Activated T-cell treated with anti-CD3 and anti-CD28 coated beads for 1 hour (primary cell): ENCODE measurements around the gene WDSUB1.

ENCODE experiments used
- DNase-seq: peaks from one replicate; pipeline ENCODE4 v3.0.0-alpha.2; 2020; ENCODE audit warnings: low read depth

Gene WDSUB1

DNA sequence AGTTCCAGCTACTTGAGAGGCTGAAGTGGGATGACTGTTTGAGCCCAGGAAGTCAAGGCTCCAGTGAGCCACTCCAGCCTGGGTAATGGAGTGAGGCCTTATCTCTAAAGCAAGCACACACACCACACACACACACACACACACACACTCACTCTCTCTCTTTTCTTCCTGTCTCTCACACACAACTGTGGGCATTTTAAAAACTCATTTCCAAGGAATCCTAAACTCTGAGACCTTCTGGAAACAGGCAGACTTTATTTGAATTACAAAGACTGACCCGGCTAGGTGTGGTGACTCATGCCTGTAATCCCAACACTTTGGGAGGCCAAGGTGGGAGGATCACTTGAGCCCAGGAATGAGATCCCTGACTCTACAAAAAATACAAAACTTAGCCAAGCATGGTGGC, 21.3 kb downstream of the WDSUB1 start:
- no peak for DNase-seq

DNA sequence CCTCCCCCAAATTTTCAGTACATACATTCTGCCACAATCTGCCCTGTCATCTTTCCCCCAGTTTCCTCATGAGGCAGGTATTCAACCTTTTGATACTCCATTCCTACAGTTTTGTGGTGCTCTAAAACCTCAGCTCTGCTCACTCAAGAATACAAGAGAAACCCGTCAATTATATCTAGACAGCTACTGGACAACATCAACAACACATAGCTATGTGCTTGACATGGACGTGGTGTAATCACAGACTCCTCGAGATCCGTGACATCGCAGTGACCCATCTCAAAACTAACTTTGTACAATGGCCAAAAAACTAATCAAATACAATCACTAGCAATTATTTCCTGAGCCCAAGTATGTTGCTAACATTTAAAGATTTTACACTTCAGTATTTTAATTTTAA, 23.6 kb downstream of the WDSUB1 start:
- DNase-seq: no peak

DNA sequence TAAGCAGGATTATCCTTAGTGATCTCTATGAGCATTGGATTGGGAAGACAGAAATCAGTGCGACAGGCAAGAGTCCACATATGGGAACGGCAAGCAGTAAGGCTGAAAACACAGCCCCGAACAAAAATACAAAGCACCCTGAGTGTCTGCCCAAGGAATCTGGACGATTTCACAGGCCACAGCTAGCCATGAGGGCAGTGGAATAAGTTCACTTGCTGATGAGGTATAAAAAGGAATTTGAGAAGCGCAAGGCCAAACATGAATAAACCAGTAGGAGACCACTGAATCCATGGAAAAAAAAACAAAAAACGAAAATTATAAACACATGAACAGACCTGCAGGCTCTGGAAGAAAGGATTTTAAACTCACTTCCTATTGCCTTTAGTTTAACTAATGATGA, 24.3 kb downstream of the WDSUB1 start:
- DNase-seq: no peak

DNA sequence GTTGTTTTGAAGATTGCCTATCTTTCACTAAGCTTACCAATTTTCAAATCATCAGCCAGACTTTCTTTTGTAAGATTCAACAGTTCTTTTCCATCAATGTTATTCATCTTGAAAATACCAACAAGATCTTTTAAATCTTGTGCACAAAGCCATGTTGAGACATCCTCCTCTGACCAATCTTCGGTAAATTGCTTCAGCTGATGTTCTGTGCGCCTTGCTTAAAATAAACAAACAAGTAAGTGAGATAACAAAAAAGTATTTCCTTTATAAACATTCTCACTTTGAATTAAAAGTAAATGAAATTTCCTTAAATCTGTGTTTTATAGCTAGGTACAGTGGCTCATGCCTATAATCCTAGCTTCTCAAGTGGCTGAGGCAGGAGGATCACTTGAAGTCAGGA, 30.3 kb downstream of the WDSUB1 start:
- no peak for DNase-seq

DNA sequence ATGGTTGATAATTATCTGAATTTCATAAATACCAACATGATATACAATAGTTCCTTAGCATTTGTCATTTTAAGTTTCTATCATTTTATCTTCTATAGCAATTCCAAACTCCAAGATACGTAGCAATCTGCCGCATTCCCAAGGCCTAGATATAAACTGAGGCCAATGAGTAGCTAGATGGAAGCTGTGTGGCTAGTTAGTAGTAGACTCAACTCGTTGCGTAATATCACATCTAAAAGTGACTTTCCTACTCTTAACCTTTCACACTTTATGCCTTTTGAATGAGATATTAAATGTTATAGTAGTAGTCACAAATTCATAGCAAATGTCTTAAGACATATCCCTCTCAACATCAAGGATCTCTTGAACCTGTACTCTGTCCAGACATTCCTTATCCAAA, 33.6 kb downstream of the WDSUB1 start:
- DNase-seq: no peak

DNA sequence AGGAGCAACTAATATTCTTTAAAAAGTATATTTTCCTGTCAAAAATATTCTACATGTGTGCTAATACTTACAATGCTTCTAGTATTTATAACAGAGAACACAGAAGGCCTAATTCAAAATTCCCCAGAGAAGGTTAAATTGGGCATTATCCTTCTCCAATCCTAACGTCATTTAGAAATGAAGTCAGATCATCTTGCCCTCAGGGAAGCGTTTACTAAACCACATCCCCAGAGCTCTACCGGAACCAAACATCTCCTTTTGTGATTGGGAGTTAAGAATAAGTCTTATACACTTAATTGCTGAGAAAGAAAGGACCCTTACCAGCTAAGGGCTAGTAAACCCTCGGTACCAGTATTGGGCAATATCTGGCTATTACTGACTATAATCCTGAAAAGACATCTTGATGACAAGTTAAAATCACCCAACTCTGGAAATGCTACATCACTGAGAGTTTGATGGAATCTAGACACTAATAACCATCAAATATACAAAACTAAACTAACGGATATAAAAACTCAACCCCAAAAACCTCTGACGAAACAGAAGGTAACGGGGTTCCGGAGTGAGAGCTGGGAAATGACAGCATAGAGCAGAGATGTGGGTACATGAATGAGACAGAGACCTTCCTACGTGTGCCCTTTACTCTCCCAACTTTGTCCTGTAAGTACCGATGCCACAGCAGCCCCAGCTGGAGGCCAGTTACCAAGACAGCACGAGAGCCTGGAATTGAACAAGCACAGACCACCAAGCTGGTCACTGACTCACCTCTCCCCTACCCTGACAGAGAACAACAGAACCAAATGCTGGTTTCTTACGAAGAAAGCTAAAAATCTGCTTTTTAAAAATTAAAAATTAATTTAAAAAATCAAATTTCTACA, 35.0 kb downstream of the WDSUB1 start:
- DNase-seq: no peak

DNA sequence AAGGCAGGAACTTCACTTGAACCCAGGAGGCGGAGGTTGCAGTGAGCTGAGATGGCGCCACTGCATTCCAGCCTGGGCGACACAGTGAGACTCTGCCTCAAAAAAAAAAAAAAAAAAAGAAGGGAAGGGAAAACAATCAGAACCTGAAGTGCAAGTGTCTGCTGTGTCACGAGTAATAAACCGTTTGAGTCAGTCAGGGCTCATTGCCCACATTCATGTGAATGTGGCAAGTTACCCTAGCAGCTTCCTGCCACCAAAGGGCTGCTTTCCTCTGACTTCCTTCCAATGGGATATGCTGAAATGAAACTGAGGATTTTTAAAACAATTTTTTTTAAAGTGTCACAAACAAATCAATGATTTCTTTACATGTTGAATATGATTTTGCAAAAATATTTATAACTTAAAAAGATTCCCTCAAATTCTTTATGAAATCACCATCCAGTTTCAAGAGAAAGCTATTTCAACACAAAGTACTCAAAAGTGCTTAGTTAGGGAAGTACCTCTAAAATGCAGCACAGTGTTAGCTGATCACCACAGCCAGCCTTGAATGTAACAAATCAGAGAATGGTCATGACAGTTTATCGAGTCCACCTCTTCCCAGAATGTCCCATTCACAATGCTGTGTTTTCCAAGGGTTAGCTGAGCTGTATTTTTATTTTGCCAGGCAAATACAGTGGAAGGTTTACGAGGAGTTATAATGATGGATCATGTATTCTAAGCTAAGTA, 36.4 kb downstream of the WDSUB1 start:
- DNase-seq: no peak

DNA sequence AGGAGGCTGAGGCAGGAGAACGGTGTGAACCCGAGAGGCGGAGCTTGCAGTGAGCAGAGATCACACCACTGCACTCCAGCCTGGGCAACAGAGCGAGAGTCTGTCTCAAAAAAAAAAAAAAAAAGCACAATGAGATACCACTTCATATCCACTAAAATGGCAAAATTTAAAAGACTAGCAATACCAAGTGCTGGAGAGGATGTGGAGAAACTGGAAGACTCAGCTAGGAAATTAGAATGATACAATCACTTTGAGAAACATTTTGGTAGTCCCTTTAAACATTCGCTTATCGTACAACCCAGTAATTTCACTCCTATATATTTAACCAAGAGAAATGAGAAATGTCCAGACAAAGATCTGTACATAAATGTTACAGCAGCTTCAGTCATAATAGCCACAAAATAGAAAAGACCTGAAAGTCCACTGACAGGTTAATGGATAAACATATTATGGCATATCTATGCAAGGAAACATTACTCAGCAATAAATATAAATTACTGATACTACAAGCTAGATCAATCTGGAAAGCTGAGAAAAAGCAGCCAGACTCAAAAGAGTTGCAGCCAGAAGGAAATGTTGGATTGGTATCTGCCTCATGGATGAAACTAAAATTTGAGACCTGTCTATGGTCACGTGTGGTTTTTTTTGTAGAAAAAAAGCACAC, 40.0 kb downstream of the WDSUB1 start:
- no peak for DNase-seq

DNA sequence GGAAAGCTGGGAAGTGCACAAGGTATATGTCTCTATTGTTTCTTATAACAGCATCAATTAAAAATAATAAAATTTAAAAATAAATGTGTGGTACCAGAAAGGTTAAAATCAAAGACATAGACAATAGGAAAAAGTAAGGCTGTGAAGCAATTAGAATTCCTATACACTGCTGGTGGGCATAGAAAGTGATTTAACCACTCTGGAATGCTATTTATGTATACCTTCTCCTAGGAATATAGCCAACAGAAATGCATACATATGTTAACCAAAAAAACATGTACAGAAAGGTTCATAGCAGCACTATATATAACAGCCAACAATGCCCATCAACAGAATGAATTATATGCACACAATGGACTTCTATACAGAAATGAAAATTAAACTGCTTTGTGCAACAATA, 43.0 kb downstream of the WDSUB1 start:
- no peak for DNase-seq

DNA sequence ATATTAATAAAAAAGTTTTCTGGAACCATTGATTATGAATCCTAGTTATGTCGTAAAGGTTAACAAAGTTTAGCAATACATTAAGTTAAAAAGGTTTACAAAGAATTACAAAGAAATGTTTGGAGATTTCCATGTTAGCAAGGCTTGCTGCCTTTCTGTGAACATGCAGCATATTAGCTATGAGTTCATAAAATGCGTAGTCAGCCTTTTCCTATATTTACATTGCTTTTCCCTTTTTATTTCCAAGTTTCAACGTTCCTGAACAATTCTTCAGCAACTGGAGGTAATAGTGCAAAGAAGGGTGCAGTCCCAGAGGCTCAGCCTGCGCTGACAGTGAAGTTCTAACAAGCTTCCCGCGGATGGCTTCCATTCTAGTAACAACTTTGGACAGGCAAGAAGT, 51.6 kb downstream of the WDSUB1 start:
- no peak for DNase-seq

DNA sequence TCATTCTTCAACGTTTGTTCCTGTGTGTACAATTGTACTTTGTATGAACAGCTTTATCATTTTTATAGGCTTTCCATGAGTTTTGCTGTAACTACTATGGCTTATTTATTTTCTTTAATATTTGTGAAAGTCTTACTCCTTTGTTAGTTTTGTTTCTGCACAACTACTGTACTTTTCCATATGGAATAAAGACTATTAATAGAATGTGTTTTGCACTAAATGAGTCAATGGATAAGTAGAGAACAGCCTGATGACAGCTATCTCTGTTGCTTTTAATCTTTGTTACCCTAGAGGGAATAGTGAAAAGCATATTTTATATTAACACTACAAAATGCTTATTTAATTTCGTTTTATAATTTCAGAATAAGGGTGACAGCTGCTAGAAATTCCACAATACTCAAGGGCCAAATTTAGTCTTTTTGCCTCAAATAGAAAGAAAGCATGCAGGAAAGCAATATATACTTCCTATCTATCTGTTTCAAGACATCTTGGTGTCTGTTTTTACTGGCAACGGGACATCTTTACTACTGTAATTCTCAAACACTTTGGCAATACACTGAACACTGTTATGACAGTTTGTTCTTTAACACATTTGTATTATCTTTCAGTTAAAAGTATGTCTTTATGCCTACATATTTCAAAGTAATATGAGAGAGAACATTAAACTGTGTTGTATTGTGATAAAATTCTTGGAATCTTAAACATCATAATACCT, 53.9 kb downstream of the WDSUB1 start:
- no peak for DNase-seq

DNA sequence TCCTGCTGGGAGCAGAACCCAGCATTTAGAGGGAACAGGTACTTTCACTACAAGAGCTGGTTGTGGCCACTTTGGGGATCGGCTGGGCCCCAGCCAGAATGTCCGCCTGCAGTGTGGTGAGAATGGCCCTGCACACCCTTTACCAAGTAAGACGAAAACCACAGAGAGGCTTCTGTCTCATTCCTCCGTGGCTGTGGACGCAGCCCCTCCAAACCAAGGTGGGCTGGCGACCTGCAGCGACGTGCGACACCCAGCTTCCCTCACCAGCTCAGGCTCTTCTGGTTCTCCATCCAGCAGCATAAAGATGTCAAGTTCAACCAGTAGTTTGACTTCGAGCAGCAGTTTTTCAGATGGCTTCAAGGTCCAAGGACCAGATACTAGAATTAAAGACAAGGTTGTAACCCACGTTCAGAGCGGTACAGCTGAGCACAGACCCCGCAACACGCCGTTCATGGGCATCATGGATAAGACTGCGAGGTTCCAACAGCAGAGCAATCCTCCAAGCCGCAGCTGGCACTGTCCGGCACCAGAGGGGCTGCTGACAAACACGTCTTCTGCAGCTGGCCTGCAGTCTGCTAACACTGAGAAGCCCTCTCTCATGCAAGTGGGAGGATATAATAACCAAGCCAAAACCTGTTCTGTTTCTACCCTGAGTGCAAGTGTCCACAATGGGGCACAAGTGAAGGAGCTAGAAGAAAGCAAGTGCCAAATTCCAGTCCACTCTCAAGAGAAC, 56.2 kb downstream of the WDSUB1 start:
- DNase-seq: no peak

DNA sequence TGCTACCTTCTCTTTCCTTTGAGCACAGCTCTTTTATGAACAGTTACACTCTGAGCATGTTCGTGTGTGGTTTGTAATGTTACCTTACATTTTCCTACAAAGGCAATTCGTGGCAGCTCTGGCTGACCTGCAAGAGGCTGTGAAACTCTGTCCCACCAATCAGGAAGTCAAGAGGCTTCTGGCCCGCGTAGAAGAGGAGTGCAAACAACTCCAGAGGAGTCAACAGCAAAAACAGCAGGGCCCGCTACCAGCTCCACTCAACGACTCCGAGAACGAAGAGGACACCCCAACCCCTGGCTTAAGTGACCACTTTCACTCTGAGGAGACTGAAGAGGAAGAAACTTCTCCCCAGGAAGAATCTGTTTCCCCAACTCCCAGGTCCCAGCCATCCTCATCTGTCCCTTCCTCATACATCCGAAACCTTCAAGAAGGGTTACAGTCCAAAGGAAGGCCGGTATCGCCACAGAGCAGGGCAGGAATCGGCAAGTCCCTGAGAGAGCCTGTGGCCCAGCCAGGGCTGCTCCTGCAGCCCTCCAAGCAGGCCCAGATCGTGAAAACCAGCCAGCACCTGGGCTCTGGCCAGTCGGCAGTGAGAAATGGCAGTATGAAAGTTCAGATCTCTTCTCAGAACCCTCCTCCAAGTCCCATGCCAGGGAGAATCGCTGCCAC, 56.9 kb downstream of the WDSUB1 start:
- no peak for DNase-seq

DNA sequence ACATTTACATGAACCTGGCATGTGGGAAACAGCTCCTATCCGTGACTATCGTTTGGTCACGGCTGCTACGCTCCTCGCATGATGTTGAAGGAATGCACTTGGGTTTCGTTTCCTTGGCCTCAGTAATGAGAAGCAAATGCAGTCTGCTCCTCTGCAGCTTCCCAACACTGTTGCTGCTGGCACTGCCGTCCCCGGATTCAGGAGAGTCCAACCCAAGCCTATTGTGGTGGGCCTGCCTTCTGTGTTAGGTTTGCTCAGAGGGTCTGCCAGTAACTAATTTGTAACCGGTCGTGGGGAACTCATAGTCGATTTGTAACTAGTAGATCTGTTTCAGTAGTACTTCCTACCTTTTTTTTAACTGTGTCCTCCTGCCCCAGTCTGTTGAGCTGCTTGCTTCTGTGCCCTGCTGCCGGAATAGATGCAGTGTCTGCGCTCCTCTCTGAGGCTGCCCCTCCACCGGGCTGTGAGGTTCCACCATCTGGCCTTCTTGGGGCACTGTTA, 58.4 kb downstream of the WDSUB1 start:
- no peak for DNase-seq

DNA sequence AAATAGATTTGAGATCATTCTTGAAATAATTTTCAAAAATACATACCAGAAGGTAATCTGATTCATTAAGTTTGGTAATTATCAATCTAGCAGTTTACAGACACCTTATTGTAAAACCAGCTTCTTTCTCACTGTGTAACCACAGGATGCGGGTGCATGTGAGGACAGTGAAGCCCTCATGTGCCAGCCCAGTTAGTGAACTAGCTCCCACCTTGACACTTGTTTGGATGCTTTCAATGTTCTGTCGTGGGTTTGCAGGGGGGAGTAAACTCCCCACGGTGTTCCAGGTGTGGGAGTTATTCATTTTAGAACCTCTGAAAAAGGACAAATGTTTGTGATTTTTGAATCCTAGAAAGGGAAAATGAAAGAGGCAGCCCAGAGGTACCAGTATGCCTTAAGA, 59.0 kb downstream of the WDSUB1 start:
- no peak for DNase-seq

DNA sequence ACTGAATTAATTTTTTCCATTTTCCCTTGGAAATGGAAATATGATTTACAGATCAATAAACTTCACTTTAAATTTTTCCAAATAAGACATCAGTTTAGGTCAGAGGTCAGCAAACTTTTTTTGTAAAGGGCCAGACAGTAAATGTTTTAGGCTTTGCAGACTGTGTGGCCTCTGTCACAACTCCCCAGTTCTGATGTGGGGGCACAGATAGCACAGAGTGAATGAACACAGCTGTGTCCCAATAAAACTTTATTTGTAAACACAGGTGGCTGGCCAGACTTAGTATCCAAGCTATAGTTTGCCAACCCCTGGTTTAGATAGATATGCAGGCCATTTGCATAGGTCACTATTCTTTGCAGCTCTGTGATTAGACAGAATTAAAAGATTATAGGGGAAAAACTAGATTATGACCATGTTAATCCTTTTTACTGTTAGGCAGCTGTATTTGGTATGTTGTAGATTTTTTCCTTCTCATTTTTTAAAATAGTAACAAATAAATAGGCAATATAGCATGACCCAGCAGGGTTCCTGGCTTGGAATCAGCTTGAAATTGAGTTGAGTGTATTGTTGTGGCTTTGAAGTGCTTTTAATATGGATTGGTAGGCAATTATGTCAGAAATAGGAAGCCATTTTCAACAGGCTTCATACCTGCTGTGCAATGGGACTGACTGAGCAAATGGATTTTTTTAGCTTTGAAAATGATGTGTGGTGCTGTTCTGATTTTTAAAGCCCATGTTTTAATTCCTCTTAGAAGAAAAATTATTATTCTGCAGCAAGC, 59.7 kb downstream of the WDSUB1 start:
- DNase-seq: no peak

DNA sequence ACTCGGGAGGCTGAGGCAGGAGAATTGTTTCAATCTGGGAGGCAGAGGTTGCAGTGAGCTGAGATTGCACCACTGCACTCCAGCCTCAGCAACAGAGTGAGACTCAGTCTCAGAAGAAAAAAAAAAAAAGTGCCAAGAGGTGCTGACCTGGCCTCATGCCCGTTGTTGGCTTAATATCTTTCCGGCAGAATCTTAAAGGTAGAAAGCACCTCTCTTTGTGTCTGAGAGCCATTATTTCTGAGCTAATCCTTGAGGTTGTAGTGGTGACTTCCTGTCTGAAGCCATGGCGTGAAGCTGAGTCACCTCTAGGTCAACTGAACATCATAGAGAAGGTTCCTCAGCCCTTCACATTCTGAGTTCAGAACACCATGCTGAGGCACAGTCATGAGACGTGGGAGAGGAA, 60.4 kb downstream of the WDSUB1 start:
- DNase-seq: no peak

DNA sequence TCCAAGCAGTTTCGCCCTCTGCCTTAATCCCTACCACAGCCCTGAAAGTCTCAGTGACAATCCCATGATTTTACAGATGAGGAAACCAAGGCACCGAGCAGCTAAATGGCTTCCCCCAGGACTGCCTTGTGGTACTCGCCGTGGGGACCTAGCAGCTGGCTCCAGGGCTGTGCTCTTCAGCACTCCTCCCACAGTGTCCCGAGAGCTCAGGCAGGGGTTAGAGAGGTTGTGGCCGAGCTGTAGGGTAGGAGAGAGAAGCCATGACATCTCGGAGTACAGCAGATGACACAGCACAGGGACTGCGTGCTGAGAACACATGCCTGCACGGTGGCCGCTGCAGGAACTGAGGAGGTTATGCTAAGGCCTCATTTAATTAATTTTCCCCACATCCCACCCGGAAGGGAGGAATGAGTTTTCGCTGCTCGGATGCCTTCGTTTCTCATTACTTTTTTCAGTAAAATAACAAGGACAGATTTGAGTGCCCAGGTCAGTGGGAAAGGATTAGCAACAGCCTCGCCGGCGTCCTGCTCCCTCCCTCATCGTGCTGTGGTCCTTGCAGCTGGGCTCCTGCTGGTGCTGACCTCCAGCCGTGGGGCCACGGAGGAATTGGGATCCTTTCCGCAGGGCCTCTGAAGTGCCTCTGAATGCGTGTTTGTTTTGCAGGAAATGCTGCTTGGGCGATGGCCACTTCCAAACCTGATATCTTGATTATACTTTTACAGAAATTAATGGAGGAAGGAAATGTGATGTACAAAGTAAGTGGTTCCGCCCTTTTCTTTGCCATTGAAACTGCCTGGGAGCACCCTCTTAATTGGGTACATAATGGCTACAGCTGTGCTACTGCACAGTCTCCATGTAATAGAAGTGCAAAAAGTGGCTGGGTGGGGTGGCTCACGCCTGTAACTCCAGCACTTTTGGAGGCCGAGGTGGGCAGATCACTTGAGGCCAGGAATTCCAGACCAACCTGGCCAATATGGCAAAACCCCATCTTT, 61.2 kb downstream of the WDSUB1 start:
- DNase-seq: no peak
